KG1 (cell line): ENCODE data around the gene S100A9.
"Not testable (repeated sequence)": the region's sequence is repeated elsewhere in the genome, so short reads cannot be mapped to it uniquely, and the experiment has no call there.

ENCODE experiments used
- DNase-seq: peaks from one replicate; lab custom pipeline; 2025; lab: John Stamatoyannopoulos, UW

Gene S100A9

DNA sequence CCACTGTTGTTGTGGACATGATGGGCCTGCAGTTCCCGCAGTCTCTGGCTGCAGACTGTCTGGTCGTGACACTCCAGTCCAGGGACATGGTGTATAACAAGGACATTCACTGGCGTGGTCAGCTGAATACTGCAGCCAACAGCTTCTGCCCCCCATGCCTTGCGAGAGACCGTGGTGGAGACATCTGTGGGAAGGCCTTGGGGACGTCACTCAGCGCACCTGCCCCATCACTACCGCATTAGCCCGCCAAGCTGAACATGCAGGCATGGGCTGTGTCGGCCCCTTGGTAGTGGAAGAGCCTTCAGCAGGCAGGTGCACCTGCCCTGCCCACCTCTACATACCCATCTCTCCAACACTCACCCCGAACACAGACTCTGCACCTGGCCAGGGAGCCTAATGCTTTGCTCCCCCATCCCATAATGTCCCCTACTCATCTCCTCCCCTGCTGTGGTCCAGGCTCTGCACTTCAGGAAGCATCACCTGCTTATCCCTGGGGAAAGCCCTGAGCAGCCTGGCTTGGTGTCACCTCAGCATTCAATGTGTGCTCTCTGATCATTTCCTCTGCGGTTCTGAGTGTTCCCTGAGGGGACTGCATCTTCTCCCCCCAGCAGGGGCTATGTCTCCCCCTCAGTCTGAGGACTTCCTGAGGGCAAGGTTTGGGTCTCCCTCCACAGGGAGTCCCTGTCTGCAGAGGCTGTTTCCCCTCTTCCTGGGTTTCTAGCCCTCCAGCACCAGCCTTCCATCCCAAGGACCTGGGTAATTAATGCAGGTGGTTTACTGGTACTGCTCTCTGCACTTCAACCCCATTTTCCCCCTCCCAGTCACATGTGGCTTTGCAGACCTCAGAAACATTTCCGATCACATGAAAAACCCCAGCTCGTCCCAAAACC, 12.2 kb upstream of the S100A9 start:
- no peak for DNase-seq

DNA sequence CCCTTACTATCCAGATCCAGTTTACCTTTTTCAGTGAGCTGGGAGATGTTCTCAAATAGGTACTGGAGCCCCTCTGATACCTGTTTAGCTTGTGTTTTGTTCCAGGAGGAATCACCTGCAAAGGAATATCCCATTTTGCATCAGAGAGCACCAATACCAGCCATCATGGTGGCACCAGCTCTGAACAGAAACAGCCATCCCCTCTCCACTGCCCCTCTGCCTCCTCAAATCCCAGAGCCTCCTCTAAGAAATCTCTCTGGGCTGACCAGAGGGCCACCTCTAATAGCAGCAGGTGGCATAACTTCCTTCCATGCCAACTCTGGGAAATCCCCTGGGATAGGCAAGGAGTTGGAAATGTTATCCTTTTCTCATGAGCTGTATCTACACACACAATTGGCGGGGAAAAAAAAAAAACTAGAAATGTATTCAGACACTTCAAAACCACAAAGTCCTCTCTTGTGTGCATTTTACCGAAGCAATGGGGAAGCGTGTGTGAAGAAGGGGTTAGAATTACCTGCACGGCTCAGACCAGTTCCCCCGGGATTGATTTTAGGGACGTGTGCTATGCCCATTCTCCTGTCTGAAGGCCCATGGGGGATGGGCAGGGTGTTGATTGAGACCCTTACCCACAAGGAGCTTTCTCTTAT, 11.5 kb upstream of the S100A9 start:
- no peak for DNase-seq

- DNase-seq, result not testable (repeated sequence)
These were observed 10.6 kb upstream of the S100A9 start for GRCh38 chr1:153347049-153347448.

DNA sequence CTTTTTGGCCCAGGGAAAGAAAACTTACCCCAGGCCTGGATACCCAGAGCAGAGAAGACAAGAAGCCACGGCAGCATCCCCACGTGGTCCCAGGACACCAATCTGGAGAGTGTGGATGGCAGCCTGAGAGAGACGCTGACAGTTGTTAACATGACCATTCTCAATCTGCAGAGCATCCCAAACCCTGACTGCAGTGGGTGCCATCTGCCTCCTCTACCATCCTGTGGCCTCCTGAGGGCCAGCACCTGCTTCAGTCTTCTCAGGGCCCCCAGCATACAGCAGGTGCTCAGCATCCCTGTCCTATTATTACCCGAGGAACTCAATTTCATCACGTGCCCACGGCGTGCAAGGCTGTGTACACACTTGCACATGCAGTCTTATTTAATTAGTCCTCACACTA, 9.8 kb upstream of the S100A9 start:
- no peak for DNase-seq

GRCh38 chr1:153348511-153349362, 8.9 kb upstream of the S100A9 start, which contains the start of gene PGLYRP4:
Gene PGLYRP4, minus strand, starts transcription at chr1:153348841. Its CDS starts 909 bp downstream, at chr1:153347932.
- no peak for DNase-seq

DNA sequence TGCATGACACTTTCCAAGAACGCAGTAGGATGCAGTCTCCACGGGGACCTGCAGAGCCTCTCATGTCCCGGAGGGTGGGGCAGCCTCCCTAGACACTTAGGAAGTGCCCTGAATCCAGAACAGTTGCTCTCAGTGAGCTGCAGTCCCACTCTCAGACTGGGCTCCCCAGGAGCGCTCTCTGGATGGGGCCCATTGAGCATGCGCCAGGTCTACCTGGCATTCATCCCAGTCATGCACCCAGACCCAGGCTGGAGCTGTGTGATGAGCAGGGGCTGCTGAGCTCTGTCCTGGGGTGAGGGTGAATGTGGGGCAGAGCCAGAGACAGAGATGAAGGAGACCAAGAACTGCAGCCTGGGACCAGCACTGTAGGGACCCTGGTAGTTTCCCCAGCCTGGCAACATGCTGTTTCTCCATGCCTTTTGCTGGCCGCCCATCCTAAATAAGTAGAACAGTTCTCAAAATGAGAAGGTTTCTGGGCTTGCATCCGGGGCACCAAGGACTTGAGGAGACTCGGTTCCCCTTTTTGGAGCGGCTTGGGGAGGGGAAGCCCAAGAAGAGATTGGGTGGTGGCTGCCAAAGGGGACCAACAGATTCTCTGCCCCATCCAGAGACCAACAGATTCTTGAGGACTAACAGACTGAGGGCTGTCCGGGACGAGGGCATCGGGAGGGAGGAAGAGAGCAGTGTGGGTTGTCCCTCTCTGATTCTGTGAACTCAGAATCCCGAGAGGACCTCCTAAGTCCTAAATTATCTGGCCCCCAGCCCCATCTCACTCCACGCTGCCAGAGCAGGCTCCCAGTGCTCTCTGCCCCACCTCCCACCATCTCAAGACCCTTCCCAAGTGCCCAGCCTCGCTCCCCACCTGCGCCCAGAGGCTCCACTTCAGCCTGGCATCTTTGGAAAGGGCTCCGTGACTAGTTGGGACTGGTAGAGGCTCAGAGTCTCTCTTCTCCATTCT, 8.0 kb upstream of the S100A9 start:
- DNase-seq, result no peak

DNA sequence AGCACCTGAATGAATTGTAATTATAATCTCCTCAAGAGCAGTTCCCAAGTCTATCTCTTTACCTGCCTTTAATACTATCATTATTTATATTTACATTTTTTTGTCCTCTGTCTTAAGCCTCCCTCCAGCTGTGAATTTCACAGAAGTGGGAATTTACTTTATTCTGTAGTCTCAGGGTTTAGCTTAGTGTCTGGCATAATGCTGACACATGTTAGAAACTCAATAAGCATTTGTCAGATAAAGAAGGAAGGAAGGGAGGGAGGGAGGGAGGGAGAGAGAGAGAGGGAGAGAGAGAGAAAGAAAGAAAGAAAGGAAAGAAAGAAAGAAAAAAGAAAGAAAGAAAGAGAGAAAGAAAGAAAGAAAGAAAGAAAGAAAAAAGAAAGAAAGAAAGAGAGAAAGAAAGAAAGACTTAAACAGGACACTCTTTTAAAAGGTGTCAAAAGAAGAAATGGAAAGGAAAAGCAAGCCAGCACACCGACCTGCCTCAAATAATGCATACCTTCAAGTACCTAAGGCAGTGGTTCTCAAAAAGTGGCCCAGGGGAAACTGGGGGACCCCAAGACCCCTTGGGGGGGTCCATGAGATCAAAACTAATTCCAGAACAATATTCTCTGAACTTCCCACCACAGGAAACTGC, 7.2 kb upstream of the S100A9 start:
- no peak for DNase-seq

GRCh38 chr1:153352523-153352922, 5.1 kb upstream of the S100A9 start:
- no peak for DNase-seq

- DNase-seq, result no peak
These were observed 4.3 kb upstream of the S100A9 start for GRCh38 chr1:153353226-153353947.

DNA sequence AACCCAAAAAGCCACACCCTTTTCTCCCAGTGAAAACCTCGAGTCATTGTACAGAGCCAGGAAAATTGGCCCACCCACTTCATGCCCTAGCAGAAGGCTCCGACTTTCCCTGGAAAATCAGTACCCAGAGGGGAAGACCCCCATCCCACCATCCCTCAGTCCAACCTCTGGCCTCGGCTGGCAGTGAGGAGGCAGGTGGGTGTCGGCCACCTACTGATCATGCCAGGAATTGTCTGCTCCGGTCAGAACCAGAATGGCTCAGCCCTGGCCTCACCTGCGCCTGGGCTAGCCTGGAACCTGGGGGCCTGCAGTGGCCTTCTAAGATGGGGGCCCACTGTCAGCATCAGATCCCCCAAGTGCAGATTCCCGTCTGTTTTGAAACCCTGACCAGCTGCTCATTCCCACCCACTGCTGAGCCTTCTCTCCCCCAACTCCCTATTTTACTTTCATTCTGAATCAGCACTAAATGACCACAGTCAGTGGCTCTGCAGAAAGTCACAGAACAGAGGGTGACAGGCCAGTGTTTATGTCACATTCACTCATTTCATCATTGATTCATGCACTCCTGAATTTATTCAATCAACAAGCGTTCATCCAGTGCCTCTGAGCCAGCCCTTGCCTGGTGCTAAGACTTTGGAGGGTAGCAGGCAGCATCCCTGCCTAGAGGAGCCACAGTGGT, 3.0 kb upstream of the S100A9 start:
- DNase-seq, result no peak

- peak; percentile 16 for DNase-seq
These were observed 2.1 kb upstream of the S100A9 start for GRCh38 chr1:153355445-153356071.

- DNase-seq, result no peak
These were observed 1.1 kb upstream of the S100A9 start for GRCh38 chr1:153356392-153357075.

- DNase-seq, result no peak
These were observed 390 bp upstream of the S100A9 start for GRCh38 chr1:153357076-153357852.

GRCh38 chr1:153358691-153358975, 979 bp downstream of the S100A9 start:
- no peak for DNase-seq

GRCh38 chr1:153359241-153359640, 1.6 kb downstream of the S100A9 start:
- no peak for DNase-seq

GRCh38 chr1:153360190-153360589, 2.5 kb downstream of the S100A9 start:
- no peak for DNase-seq

DNA sequence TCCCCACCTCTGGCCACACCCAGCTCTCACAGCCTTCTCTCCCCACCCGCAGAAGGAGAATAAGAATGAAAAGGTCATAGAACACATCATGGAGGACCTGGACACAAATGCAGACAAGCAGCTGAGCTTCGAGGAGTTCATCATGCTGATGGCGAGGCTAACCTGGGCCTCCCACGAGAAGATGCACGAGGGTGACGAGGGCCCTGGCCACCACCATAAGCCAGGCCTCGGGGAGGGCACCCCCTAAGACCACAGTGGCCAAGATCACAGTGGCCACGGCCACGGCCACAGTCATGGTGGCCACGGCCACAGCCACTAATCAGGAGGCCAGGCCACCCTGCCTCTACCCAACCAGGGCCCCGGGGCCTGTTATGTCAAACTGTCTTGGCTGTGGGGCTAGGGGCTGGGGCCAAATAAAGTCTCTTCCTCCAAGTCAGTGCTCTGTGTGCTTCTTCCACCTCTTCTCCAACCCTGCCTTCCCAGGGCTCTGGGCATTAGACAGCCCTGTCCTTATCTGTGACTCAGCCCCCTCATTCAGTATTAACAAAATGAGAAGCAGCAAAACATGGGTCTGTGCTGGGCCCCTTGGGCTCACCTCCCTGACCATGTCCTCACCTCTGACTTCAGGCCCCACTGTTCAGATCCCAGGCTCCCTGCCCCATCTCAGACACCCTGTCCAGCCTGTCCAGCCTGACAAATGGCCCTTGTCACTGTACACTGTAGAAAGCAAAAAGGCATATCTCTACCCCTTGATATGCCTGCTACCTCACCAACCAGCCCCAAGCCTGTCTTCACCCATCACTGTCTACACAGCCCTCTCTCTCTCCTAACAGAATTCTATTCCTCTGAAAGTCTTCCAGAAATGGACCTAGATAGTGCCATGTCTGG, 3.2 kb downstream of the S100A9 start:
- DNase-seq, result no peak
